Measurements from ENCODE around the gene C14orf180.

The C14orf180 gene

GRCh38 chr14:104567957-104568225 lies 11.7 kb upstream of the C14orf180 start:
- ChIA-PET CTCF (no interaction called here), POLR2A (no interaction called here)
- H3K9me3 ChIP-seq (ENCODE audit: control insufficient read depth, insufficient read depth, low read depth, low read length) = no peaks in the 10 kb centered on the region
- H3K27ac ChIP-seq (ENCODE audit: extremely low read depth, low read depth, low read length) = no peak overlapping the region
- TF ChIP-seq ZNF404 (tag by site-specific recombination; IDR thresholded peaks at IDR 0.05) = no peak
- TF ChIP-seq MZF1 (tag by site-specific recombination; IDR thresholded peaks at IDR 0.05; ENCODE audit: borderline replicate concordance) = no peak
- TF ChIP-seq ZFP37 (tag by site-specific recombination; IDR thresholded peaks at IDR 0.05) = no peak
- H3K4me3 ChIP-seq (ENCODE audit: low read depth, low read length) = no peak overlapping the region
- H3K4me1 ChIP-seq (ENCODE audit: control insufficient read depth, insufficient read depth, low read length) = no peaks in the 10 kb centered on the region
- H3K36me3 ChIP-seq (ENCODE audit: control insufficient read depth in 2 of 2, insufficient read depth in 1 of 2, low read length in 2 of 2) = no peaks in the 10 kb centered on the region

- CTCF ChIA-PET = interaction anchor here (0.7 kb wide), 1 partner anchor 648 kb away, joined by 3 read pairs; no protein-coding TSS in a partner anchor
- no peaks in the 10 kb centered on the region for H3K4me1 ChIP-seq (ENCODE audit: control insufficient read depth, insufficient read depth, low read length)
- no peaks in the 10 kb centered on the region for H3K36me3 ChIP-seq (ENCODE audit: control insufficient read depth in 2 of 2, insufficient read depth in 1 of 2, low read length in 2 of 2)
- H3K4me3 ChIP-seq (ENCODE audit: low read depth, low read length) = no peak overlapping the region
- H3K27ac ChIP-seq (ENCODE audit: extremely low read depth, low read depth, low read length) = no peak overlapping the region
- no peak for TF ChIP-seq ZIC2 (tag by site-specific recombination; IDR thresholded peaks at IDR 0.05)
- TF ChIP-seq ZNF600 (tag by site-specific recombination; IDR thresholded peaks at IDR 0.05) = no peak
- TF ChIP-seq ZNF292 (tag by site-specific recombination; IDR thresholded peaks at IDR 0.05; ENCODE audit: borderline replicate concordance, low read depth) = no peak
- no peak for TF ChIP-seq ZNF221 (tag by site-specific recombination; IDR thresholded peaks at IDR 0.05; ENCODE audit: borderline replicate concordance)
- TF ChIP-seq ZNF121 (tag by site-specific recombination; IDR thresholded peaks at IDR 0.05) = no peak
- TF ChIP-seq KLF17 (tag by site-specific recombination; IDR thresholded peaks at IDR 0.05) = no peak
- no peak for TF ChIP-seq BCL6B (tag by site-specific recombination; IDR thresholded peaks at IDR 0.05)
- TF ChIP-seq PRDM4 (tag by site-specific recombination; IDR thresholded peaks at IDR 0.05) = no peak
- TF ChIP-seq ZNF629 (tag by site-specific recombination; IDR thresholded peaks at IDR 0.05) = no peak
- TF ChIP-seq WT1 (tag by site-specific recombination; IDR thresholded peaks at IDR 0.05) = no peak
- no peak for TF ChIP-seq GLIS2 (tag by site-specific recombination; IDR thresholded peaks at IDR 0.05)
- TF ChIP-seq ZNF560 (tag by site-specific recombination; IDR thresholded peaks at IDR 0.05; ENCODE audit: borderline replicate concordance) = no peak
- no peak for TF ChIP-seq KLF16 (tag by site-specific recombination; IDR thresholded peaks at IDR 0.05)
- no peak for TF ChIP-seq ZNF214 (tag by site-specific recombination; IDR thresholded peaks at IDR 0.05; ENCODE audit: borderline replicate concordance)
- TF ChIP-seq ZNF354C (tag by site-specific recombination; IDR thresholded peaks at IDR 0.05; ENCODE audit: borderline replicate concordance, low read depth) = no peak
- no peak for TF ChIP-seq ZNF175 (tag by site-specific recombination; IDR thresholded peaks at IDR 0.05)
- TF ChIP-seq ZNF426 (tag by site-specific recombination; IDR thresholded peaks at IDR 0.05) = no peak
- TF ChIP-seq ZBTB26 (tag by site-specific recombination; optimal IDR thresholded peaks at IDR 0.05) = no peak
- no peaks in the 10 kb centered on the region for H3K9me3 ChIP-seq (ENCODE audit: control insufficient read depth, insufficient read depth, low read depth, low read length)
- POLR2A ChIA-PET = no interaction called here
Measured at GRCh38 chr14:104568620-104569019, 10.9 kb upstream of the C14orf180 start.
